HCT116 (cell line): ENCODE results near the gene ESRP2. TPM values are rescaled to one million over a fixed set of nuclear protein-coding genes. Genes with fewer than 3 reads are reported as not detected.

Experiments used
- ATAC-seq: fragments of 200-7000 bp; cut with Tn5 transposase; 2 replicates; pipeline ENCODE4 v1.9.1; 2020; ENCODE audit warnings: mild to moderate bottlenecking, moderate library complexity
- BruUV-seq: library from RNA; stranded (reverse); fragments of 400-500 nt; replicated peaks from 2 replicates; lab custom pipeline; 2021; lab: Mats Ljungman, UMichigan
- CTCF ChIA-PET: fragments of 300-600 bp; sonication (Branson Sonifier 250); formaldehyde crosslinking; loops from one replicate; lab custom pipeline; 2021; ENCODE audit warnings: antibody characterized with exemption; lab: Charles Lee
- POLR2A ChIA-PET: fragments of 300-600, 350-600 bp; sonication (Branson Sonifier 250); formaldehyde crosslinking; loops from one replicate; lab custom pipeline; 2021; ENCODE audit warnings: antibody characterized with exemption; lab: Charles Lee
- RAD21 ChIA-PET, 2 experiments: fragments of 300-600 bp; sonication (Branson Sonifier 250); formaldehyde crosslinking; loops; one replicate each; lab custom pipeline; 2023; ENCODE audit warnings: low total read pairs in 2 of 2; ENCODE audit not compliant: uncharacterized antibody in 2 of 2, unreplicated experiment in 2 of 2, low non-redundant PET in 1 of 2; lab: Charles Lee
- DNase-seq: peaks from one replicate; pipeline ENCODE4 v3.0.0-alpha.2; 2010; ENCODE audit warnings: low read depth, low spot score
- H2AFZ ChIP-seq: fragments of 200-600 bp; shearing (Covaris generic), sonication (generic); 2 replicates; pipeline ENCODE4 v1.6.1; 2017; ENCODE audit warnings: low read depth, mixed run types, mixed read lengths, antibody characterized with exemption, low read length; ENCODE audit not compliant: poor library complexity, severe bottlenecking
- H3K27ac ChIP-seq: 2 replicates; pipeline ENCODE4 v1.5.1; 2012; ENCODE audit warnings: low read depth, low read length
- H3K27me3 ChIP-seq: fragments of 200-600 bp; sonication (generic); 2 replicates; pipeline ENCODE4 v1.6.1; 2016; ENCODE audit warnings: mixed run types, low read length, mixed read lengths; ENCODE audit not compliant: insufficient read depth
- H3K36me3 ChIP-seq, 2 experiments: fragments of 200-500 bp in 1 of 2; fragments of 200-600 bp in 1 of 2; sonication (Bioruptor generic) in 1 of 2; sonication (generic) in 1 of 2; 2 replicates each; pipeline versions ENCODE4 v1.5.1 to v1.6.1; 2014 to 2016; ENCODE audit warnings: low read length in 2 of 2, inconsistent platforms in 1 of 2, mixed read lengths in 1 of 2, mixed run types in 1 of 2; ENCODE audit not compliant: insufficient read depth in 2 of 2, control insufficient read depth in 1 of 2
- H3K4me1 ChIP-seq, 2 experiments: fragments of 200-600 bp in 1 of 2; sonication (generic) in 1 of 2; 2 replicates each; pipeline versions ENCODE4 v1.5.1 to v1.6.1; 2012 to 2017; ENCODE audit warnings: low read length in 2 of 2, inconsistent platforms in 1 of 2, mild to moderate bottlenecking in 1 of 2, mixed read lengths in 1 of 2, mixed run types in 1 of 2, moderate library complexity in 1 of 2; ENCODE audit not compliant: insufficient read depth in 2 of 2, control insufficient read depth in 1 of 2
- H3K4me2 ChIP-seq: fragments of 200-600 bp; sonication (generic); 2 replicates; pipeline ENCODE4 v1.6.1; 2017; ENCODE audit warnings: mixed run types, low read length, mixed read lengths
- H3K4me3 ChIP-seq, 2 experiments: fragments of 200-600 bp in 1 of 2; sonication (generic) in 1 of 2; replicated peaks in 1 of 2; 2 replicates each; pipeline ENCODE4 v1.5.1; 2011 to 2016; ENCODE audit warnings: low read length in 2 of 2, control low read depth in 1 of 2, low read depth in 1 of 2, mild to moderate bottlenecking in 1 of 2, mixed read lengths in 1 of 2, mixed run types in 1 of 2
- H3K79me2 ChIP-seq: fragments of 200-600 bp; sonication (generic); 2 replicates; pipeline ENCODE4 v1.6.1; 2017; ENCODE audit warnings: mild to moderate bottlenecking, mixed run types, low read length, moderate library complexity, mixed read lengths; ENCODE audit not compliant: insufficient read depth
- H3K9ac ChIP-seq: fragments of 200-600 bp; sonication (generic); 2 replicates; pipeline ENCODE4 v1.6.1; 2016; ENCODE audit warnings: low read length, mixed read lengths
- H3K9me2 ChIP-seq: fragments of 200-600 bp; sonication (generic), shearing (Covaris generic); 2 replicates; pipeline ENCODE4 v1.6.1; 2017; ENCODE audit warnings: mixed run types, mild to moderate bottlenecking, moderate library complexity; ENCODE audit not compliant: insufficient read depth
- H3K9me3 ChIP-seq, 2 experiments: fragments of 200-500 bp in 1 of 2; fragments of 200-600 bp in 1 of 2; sonication (Bioruptor generic) in 1 of 2; sonication (generic) in 1 of 2; 2 replicates each; pipeline ENCODE4 v1.6.1; 2014 to 2017; ENCODE audit warnings: low read length in 2 of 2, mixed read lengths in 2 of 2, inconsistent platforms in 1 of 2, low read depth in 1 of 2, mild to moderate bottlenecking in 1 of 2, mixed run types in 1 of 2, moderate library complexity in 1 of 2; ENCODE audit not compliant: control insufficient read depth in 1 of 2, insufficient read depth in 1 of 2
- H4K20me1 ChIP-seq: fragments of 200-600 bp; sonication (generic), shearing (Covaris generic); 2 replicates; pipeline ENCODE4 v1.6.1; 2017; ENCODE audit warnings: mixed run types, mild to moderate bottlenecking, moderate library complexity; ENCODE audit not compliant: insufficient read depth
- CBX3 ChIP-seq: IDR thresholded peaks from 2 replicates; pipeline ENCODE4 v1.6.1; 2012; ENCODE audit warnings: low read depth
- EGR1 ChIP-seq: IDR thresholded peaks from 2 replicates; pipeline ENCODE4 v1.6.1; 2012; ENCODE audit warnings: low read depth
- EZH2phosphoT487 ChIP-seq: fragments of 200-600 bp; IDR thresholded peaks from 2 replicates; pipeline ENCODE4 v1.6.1; 2018; ENCODE audit warnings: antibody characterized with exemption, borderline replicate concordance
- POLR2A ChIP-seq: IDR thresholded peaks from 2 replicates; pipeline ENCODE4 v1.7.0; 2011; ENCODE audit warnings: borderline replicate concordance; ENCODE audit not compliant: insufficient read depth, insufficient read length; ENCODE audit errors: extremely low read depth
- POLR2AphosphoS5 ChIP-seq: IDR thresholded peaks from 2 replicates; pipeline ENCODE4 v1.6.1; 2011; ENCODE audit warnings: mild to moderate bottlenecking, low read depth, low read length, moderate library complexity
- RAD21 ChIP-seq: IDR thresholded peaks from 2 replicates; pipeline ENCODE4 v1.6.1; 2012; ENCODE audit warnings: low read depth, mild to moderate bottlenecking
- SIN3A ChIP-seq: IDR thresholded peaks from 2 replicates; pipeline ENCODE4 v1.6.1; 2012; ENCODE audit warnings: low read depth
- TCF7L2 ChIP-seq: IDR thresholded peaks from 2 replicates; pipeline ENCODE4 v1.7.0; 2011; ENCODE audit warnings: borderline replicate concordance, inconsistent platforms; ENCODE audit not compliant: insufficient read depth, insufficient read length; ENCODE audit errors: extremely low read depth
- ZNF274 ChIP-seq: fragments of 200-500 bp; sonication (Bioruptor generic); IDR thresholded peaks from 2 replicates; pipeline ENCODE4 v1.6.1; 2014; ENCODE audit warnings: mild to moderate bottlenecking, low read depth, low read length, inconsistent platforms
- intact Hi-C: fragments of 100-400 bp; cut with micrococcal nuclease; formaldehyde crosslinking; loops from 2 replicates; pipeline ENCODE4 v1.10.0; 2022
- total RNA-seq: library from RNA; stranded (reverse); gene quantifications from one replicate; pipeline ENCODE4 v1.2.1, GENCODE V29; 2021; ENCODE audit not compliant: unreplicated experiment
- TF ChIP-seq, protein P1 (sequence below), 3 experiments: fragments of 200-600 bp in 1 of 3; sonication (generic) in 1 of 3; IDR thresholded peaks in 2 of 3; conservative IDR thresholded peaks in 1 of 3; 2 replicates each; pipeline ENCODE4 v1.5.1; 2012 to 2017; ENCODE audit warnings: low read depth in 2 of 3, low read length in 2 of 3, antibody characterized with exemption in 1 of 3, borderline replicate concordance in 1 of 3, control low read depth in 1 of 3, mild to moderate bottlenecking in 1 of 3, mixed read lengths in 1 of 3, mixed run types in 1 of 3, moderate library complexity in 1 of 3; ENCODE audit not compliant: insufficient read depth in 1 of 3
- TF ChIP-seq, protein P2 (sequence below): IDR thresholded peaks from 2 replicates; pipeline ENCODE4 v1.6.1; 2011; ENCODE audit warnings: mild to moderate bottlenecking, low read length, moderate library complexity; ENCODE audit not compliant: insufficient replicate concordance; ENCODE audit errors: extremely low read depth
- TF ChIP-seq, protein P3 (sequence below): IDR thresholded peaks from 2 replicates; pipeline ENCODE4 v1.6.1; 2012; ENCODE audit warnings: low read depth
- TF ChIP-seq, protein P4 (sequence below): IDR thresholded peaks from 2 replicates; pipeline ENCODE4 v1.6.1; 2012

The ESRP2 gene
- total RNA-seq, 1 experiment from 2014 or later = 42.5 TPM

DNA sequence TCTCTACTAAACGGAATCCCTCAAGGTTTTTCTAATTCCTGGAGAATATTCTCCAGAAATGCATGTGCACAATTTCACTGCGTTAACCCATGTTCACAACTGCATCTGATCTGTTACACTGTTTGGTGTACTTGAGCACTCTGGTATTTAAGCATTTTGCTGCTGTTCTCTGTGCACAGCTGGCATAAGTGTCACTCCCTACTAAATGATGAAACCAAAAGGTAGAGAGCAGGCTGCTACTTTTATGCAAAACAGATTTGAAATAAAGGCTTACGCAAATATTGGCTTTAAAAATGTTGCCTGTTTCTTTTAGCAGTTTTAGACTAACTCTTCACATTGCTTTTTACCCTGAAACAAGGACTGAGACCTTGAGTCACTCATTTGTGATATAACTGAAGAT is 41.7 kb downstream of the ESRP2 start:
- H3K4me2 ChIP-seq = no peak overlapping the region
- H3K4me1 ChIP-seq = no peaks in the 10 kb centered on the region
- no peak for TF ChIP-seq TCF7L2
- TF ChIP-seq, protein P1, sequence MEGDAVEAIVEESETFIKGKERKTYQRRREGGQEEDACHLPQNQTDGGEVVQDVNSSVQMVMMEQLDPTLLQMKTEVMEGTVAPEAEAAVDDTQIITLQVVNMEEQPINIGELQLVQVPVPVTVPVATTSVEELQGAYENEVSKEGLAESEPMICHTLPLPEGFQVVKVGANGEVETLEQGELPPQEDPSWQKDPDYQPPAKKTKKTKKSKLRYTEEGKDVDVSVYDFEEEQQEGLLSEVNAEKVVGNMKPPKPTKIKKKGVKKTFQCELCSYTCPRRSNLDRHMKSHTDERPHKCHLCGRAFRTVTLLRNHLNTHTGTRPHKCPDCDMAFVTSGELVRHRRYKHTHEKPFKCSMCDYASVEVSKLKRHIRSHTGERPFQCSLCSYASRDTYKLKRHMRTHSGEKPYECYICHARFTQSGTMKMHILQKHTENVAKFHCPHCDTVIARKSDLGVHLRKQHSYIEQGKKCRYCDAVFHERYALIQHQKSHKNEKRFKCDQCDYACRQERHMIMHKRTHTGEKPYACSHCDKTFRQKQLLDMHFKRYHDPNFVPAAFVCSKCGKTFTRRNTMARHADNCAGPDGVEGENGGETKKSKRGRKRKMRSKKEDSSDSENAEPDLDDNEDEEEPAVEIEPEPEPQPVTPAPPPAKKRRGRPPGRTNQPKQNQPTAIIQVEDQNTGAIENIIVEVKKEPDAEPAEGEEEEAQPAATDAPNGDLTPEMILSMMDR (IDR thresholded peaks at IDR 0.05 in 2 of 3, conservative IDR thresholded peaks at IDR 0.05 in 1 of 3; ENCODE audit: borderline replicate concordance in 1 of 3, insufficient read depth in 1 of 3, low read depth in 2 of 3, low read length in 2 of 3) = no peak
- no peak for TF ChIP-seq POLR2AphosphoS5
- TF ChIP-seq EZH2phosphoT487 = no peak
- no peak for TF ChIP-seq RAD21
- no peak for TF ChIP-seq EGR1
- no peak for TF ChIP-seq POLR2A
- no peak for TF ChIP-seq CBX3
- TF ChIP-seq, protein P2, sequence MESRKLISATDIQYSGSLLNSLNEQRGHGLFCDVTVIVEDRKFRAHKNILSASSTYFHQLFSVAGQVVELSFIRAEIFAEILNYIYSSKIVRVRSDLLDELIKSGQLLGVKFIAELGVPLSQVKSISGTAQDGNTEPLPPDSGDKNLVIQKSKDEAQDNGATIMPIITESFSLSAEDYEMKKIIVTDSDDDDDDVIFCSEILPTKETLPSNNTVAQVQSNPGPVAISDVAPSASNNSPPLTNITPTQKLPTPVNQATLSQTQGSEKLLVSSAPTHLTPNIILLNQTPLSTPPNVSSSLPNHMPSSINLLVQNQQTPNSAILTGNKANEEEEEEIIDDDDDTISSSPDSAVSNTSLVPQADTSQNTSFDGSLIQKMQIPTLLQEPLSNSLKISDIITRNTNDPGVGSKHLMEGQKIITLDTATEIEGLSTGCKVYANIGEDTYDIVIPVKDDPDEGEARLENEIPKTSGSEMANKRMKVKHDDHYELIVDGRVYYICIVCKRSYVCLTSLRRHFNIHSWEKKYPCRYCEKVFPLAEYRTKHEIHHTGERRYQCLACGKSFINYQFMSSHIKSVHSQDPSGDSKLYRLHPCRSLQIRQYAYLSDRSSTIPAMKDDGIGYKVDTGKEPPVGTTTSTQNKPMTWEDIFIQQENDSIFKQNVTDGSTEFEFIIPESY = no peak
- no peak for TF ChIP-seq ZNF274
- TF ChIP-seq SIN3A = no peak
- TF ChIP-seq, protein P3, sequence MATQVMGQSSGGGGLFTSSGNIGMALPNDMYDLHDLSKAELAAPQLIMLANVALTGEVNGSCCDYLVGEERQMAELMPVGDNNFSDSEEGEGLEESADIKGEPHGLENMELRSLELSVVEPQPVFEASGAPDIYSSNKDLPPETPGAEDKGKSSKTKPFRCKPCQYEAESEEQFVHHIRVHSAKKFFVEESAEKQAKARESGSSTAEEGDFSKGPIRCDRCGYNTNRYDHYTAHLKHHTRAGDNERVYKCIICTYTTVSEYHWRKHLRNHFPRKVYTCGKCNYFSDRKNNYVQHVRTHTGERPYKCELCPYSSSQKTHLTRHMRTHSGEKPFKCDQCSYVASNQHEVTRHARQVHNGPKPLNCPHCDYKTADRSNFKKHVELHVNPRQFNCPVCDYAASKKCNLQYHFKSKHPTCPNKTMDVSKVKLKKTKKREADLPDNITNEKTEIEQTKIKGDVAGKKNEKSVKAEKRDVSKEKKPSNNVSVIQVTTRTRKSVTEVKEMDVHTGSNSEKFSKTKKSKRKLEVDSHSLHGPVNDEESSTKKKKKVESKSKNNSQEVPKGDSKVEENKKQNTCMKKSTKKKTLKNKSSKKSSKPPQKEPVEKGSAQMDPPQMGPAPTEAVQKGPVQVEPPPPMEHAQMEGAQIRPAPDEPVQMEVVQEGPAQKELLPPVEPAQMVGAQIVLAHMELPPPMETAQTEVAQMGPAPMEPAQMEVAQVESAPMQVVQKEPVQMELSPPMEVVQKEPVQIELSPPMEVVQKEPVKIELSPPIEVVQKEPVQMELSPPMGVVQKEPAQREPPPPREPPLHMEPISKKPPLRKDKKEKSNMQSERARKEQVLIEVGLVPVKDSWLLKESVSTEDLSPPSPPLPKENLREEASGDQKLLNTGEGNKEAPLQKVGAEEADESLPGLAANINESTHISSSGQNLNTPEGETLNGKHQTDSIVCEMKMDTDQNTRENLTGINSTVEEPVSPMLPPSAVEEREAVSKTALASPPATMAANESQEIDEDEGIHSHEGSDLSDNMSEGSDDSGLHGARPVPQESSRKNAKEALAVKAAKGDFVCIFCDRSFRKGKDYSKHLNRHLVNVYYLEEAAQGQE = no peak
- TF ChIP-seq, protein P4, sequence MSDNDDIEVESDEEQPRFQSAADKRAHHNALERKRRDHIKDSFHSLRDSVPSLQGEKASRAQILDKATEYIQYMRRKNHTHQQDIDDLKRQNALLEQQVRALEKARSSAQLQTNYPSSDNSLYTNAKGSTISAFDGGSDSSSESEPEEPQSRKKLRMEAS = no peak
- TF ChIP-seq, all 23 proteins: peak for 0
- ChIA-PET CTCF (no interaction called here), POLR2A (no interaction called here), RAD21 (no interaction called here)
- intact Hi-C loops = no loop called here
- no TSS peak for BruUV-seq
- H2AFZ ChIP-seq = no peak overlapping the region
- H4K20me1 ChIP-seq = no peaks in the 10 kb centered on the region
- no peak for ATAC-seq
- no peaks in the 10 kb centered on the region for H3K9me3 ChIP-seq
- peaks cover 10% of the 10 kb centered on the region in 2 experiments; a peak in 2 of 4 replicates for H3K36me3 ChIP-seq
- no peak overlapping the region for H3K27ac ChIP-seq
- H3K9me2 ChIP-seq = no peaks in the 10 kb centered on the region
- DNase-seq = no peak
- H3K9ac ChIP-seq = no peak overlapping the region
- H3K4me3 ChIP-seq = no peak overlapping the region
- no peaks in the 10 kb centered on the region for H3K79me2 ChIP-seq
- no peaks in the 10 kb centered on the region for H3K27me3 ChIP-seq
